Measurements from ENCODE around the gene ALDH8A1.
"Not testable (repeated sequence)": the region's sequence is repeated elsewhere in the genome, so short reads cannot be mapped to it uniquely, and the experiment has no call there.

Gene ALDH8A1

DNA sequence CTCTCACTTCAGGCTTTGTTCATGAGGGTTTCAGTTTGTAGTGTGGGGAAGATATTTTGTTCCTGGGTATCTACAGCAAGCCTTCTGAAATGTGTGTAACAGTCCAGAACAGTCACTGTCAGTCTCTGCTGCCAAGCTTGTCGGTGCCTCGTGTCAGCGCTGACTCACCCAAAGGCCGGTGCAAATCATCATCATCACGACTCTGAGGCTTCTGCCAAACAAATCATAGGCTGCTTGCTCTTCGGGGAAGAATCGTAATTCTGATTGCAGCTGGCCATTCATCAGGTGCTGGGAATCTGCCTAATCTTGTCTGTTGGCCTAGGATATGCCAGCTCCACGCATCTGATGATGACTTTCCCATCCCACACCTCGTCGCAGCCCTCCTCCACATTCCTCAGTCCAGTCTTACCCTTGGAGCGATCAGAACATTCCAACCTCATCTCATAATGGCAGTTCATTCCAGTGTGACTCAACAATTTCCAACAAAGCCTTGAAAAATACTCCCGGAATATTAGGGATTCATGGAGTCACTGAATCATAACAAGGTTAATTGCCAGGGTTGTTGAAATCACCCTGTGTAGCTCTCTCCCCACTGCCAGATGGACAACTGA lies 40.9 kb downstream of the ALDH8A1 start:
- FAIRE-seq: no peak

DNA sequence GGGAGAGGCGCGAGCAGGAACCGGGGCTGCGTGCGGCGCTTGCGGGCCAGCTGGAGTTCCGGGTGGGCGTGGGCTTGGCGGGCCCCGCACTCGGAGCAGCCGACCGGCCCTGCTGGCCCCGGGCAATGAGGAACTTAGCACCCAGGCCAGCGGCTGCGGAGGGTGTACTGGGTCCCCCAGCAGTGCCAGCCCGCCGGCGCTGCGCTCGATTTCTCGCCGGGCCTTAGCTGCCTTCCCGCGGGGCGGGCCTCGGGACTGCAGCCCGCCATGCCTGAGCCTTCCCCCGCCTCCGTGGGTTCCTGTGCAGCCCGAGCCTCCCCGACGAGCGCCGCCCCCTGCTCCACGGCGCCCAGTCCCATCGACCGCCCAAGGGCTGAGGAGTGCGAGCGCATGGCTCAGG lies 45.2 kb downstream of the ALDH8A1 start:
- FAIRE-seq: not testable (repeated sequence)

GRCh38 chr6:134903448-134903847 lies 46.5 kb downstream of the ALDH8A1 start:
- FAIRE-seq: no peak

- FAIRE-seq: no peak
These were observed 47.0 kb downstream of the ALDH8A1 start for GRCh38 chr6:134902936-134903335.

GRCh38 chr6:134902074-134902861 lies 47.6 kb downstream of the ALDH8A1 start:
- no peak for FAIRE-seq

GRCh38 chr6:134898575-134898974 lies 51.3 kb downstream of the ALDH8A1 start:
- no peak for FAIRE-seq

DNA sequence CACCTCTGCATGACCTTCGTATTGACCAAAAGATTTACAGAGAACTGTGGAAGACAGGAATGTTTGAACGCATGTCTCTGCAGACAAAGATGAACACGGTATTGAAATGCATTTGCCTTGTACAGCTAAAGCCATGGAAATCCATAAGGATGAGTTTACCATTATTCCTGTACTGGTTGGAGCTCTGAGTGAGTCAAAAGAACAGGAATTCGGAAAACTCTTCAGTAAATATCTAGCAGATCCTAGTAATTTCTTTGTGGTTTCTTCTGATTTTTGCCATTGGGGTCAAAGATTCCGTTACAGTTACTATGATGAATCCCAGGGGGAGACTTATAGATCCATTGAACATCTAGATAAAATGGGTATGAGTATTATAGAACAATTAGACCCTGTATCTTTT lies 51.7 kb downstream of the ALDH8A1 start:
- FAIRE-seq: not testable (repeated sequence)

GRCh38 chr6:134896910-134897309 lies 53.0 kb downstream of the ALDH8A1 start:
- FAIRE-seq: no peak

DNA sequence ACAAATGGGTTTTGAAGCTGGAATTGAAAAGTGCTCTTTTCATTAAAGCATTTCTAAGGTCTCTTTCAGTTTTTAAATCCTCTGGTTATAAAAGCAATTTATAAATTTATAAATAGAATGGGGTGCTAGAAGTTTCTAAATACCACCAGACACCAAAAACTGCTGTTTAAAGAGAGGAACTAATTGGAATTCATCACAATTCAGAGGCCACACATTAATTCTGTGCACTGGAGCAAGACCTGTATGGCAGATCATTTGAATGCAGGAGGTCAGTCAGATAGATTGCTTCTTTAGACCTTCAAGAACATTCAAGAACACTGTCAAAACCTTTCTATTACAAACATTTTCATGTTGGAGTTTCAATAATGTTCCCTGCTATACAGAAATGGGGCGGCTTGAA lies 55.1 kb downstream of the ALDH8A1 start:
- no peak for FAIRE-seq

- FAIRE-seq: no peak
These were observed 57.5 kb downstream of the ALDH8A1 start for GRCh38 chr6:134892362-134892761.

DNA sequence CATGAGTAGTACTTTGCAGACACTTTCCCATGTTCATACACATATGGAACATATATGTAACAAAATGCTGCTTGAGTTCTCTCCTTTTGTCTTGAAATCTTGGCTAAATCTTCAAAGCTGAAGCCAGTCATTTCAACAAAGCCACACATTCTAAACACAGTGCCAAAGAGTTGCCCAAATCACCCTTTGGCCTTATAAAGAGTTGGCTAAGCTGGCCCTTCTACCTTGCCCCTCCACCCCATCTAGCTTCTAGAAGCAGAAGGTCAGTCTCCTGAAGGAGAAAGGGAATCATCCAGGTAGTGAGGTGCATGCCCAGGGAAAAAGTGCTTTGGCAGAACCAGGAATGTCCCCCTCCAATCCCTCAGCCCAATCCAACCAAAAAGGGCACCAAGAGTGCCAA lies 58.3 kb downstream of the ALDH8A1 start:
- FAIRE-seq: no peak

GRCh38 chr6:134888316-134888715 lies 61.6 kb downstream of the ALDH8A1 start:
- FAIRE-seq: no peak

GRCh38 chr6:134884752-134885151 lies 65.1 kb downstream of the ALDH8A1 start:
- no peak for FAIRE-seq

- FAIRE-seq: no peak
These were observed 66.6 kb downstream of the ALDH8A1 start for GRCh38 chr6:134883314-134883713.

DNA sequence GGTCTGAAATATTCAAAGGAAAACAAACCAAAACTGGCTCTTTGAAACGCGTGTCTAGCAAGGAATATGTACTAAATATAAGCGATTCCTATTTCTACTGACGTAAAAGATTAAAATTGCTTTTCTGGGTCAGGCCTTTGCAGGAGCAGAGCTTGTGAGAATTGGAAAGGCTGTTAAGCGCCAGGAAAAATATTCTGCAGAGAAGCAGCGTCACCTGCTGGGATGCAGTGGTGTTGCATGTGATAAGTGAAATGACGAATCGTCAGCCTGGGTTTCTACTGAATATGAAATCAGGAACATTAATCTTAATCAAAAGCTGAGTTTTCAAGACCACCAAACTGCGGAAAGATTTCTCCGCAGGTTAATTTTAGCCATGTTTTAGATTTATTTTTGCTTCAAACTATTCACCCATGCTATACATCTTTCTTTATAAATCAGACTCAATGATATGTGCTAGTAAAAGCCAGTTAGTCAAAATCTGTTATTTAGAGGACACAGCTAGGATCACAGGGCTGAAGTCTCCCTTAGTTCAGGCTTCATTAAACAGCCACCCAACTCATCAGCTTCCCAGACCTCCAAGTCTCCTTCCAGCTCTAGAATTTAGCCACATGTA lies 67.4 kb downstream of the ALDH8A1 start:
- no peak for FAIRE-seq

DNA sequence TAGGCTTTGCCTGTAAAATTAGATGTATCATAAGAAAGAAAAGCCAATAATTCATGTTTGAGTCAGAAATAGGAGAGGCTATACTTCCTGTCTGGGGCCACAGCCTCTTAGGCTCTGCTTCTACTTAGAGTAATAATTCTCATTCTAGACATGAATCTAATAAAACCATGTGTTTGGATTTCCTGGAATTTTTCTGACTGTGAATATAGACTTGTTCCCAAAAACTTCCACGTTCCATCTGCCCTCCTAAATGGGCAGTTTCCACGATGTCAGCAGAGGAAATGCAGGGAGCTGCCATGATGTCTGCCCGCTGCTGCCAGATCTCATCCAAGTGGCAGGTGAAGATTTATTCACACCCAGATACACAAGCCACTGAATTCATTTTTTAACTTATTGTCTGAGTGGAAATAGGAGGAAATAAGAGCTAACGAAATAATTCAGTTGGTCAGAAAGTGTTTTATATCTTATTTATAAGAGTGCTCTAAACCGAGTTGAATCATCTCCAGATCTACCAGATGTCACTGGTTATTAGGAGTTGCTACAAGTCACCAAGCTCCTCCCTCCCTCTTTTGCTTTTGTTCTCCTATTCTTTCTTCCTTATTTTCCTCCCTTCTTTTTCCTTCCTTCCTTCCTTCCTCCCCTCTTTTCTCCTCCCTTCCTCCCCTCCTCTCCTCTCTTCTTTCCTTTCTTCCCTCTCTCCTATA lies 69.3 kb downstream of the ALDH8A1 start:
- FAIRE-seq: no peak

DNA sequence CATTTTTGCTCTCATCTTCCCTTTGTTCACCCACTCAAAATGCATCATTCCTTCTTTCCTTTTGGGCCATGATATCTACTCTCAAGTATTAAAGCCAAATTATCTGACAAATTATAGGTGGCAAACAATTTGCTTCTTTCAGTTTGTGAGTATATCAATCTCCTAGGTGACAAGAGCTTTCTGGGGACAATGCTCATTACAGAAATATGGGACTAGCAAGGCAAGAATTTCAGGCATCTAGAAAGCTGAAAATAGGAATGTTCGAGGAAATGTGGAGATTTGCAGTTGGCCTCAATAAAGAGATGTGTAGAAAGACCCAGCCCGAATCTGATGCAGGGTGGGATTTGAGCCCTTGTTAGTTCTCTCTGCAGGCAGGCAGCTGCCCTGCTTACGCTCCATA lies 71.8 kb downstream of the ALDH8A1 start:
- no peak for FAIRE-seq

DNA sequence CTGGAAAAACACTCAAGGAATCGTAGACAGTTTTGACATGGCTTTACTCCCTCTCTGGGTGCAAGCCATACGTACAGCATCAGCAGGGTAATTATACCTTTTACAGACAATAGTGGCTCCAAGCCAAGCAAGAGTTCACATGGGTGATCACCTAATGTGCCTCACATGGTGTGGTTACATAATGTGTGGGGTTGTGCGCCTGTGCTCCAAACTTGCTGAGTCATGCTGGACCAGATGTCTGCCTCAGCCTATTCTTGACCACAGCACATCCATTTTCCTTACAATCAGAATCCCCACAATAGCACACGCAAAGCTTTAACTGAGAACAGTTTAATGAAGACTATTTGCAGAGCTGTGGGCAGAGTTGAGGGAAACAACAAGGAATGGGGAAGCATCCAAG lies 74.5 kb downstream of the ALDH8A1 start:
- no peak for FAIRE-seq

DNA sequence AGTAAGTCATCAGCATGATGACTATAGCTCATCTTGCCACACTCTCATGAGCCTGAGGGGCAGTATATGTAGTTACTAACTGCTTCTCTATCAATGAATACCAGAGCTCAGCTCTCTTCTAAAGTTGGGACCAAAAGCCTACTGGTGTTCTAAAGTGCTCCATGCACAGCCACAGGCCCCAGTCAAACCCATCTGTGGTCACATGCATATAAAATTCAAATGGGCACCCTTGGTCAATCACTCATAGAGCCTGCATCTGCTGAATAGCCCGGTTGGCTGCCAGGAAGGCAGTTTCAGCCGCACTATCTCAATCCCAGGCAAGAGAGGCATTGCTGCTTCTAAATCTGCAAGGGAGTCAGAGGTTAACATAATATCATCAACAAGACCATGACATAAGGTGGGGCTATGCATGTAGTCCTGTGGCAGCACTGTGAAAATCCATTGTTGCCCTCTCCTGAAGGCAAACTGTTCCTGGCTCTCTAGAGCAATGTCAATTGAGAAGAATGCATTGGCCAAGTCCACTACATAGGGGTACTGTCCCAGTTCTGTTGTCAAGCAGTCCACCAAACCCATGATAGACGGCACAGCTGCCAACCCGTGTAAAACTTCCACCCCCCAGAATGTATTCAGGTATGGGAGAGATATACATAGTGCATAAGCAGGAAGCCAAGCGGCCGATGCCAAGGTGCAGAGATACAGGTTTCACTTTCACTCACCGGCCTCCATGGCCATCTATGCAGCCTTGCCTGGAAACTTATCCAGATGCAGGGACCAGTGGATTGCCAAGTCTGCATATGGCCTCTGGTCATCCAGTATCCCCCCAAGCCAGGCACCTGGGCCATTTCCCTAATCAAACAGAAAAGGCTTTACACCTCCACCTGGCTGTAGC lies 76.2 kb downstream of the ALDH8A1 start:
- no peak for FAIRE-seq

- FAIRE-seq: no peak
These were observed 79.0 kb downstream of the ALDH8A1 start for GRCh38 chr6:134870677-134871498.

DNA sequence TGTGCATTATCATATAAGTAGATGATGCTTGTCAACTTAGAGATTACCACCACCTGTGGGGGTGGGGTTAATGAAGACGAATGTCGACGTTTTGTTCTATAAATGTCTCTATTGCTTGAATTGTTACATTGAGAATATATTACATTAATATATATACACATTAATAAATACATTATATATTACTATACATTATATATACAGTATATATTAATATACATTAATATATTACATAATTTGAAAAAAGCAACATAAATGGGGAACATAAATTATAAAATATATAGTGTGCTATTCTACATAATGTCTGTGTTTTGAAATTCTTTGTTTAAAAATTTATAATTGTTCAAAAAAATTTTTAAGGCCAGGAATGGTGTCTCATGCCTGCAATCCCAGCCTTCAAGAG lies 81.1 kb downstream of the ALDH8A1 start:
- FAIRE-seq: no peak
